Pancreas (tissue), 10 donors: ENCODE measurements around the gene SPARCL1. TPM values are rescaled to one million over a fixed set of nuclear protein-coding genes. Genes with fewer than 3 reads are reported as not detected.
A peak's percentile ranks its signal among the peaks of the same experiment; 100 is the strongest.

Experiments
- ATAC-seq, 4 donors: fragments of 200-7000 bp; cut with Tn5 transposase; one replicate each; pipeline versions ENCODE4 v1.8.0 to v1.9.1; 2020; ENCODE audit warnings: mild to moderate bottlenecking in 4 of 4, moderate library complexity in 4 of 4
- DNase-seq, 6 donors: peaks; one replicate each; pipeline ENCODE4 v3.0.0-alpha.2; 2020
- FAIRE-seq: peaks from 2 replicates; lab custom pipeline; 2012; peaks lifted over from hg19 to GRCh38; lab: Jason Lieb, UNC
- H3K27ac ChIP-seq, 4 donors: fragments of 200-600 bp; sonication (generic); 1 replicate in 3 of 4; 2 replicates in 1 of 4; pipeline versions ENCODE4 v1.5.0 to v1.8.0; 2020
- H3K27me3 ChIP-seq, 4 donors: fragments of 200-600 bp; one replicate each; pipeline ENCODE4 v1.8.0; 2021
- H3K36me3 ChIP-seq, 3 donors: fragments of 200-600 bp; sonication (generic) in 1 of 3; one replicate each; pipeline versions ENCODE4 v1.5.0 to v1.8.0; 2020 to 2021
- H3K4me1 ChIP-seq, 3 donors: fragments of 200-600 bp; one replicate each; pipeline ENCODE4 v1.8.0; 2021
- H3K4me3 ChIP-seq, 4 donors: fragments of 200-600 bp; sonication (generic) in 2 of 4; one replicate each; pipeline versions ENCODE4 v1.5.0 to v1.8.0; 2020 to 2021
- H3K9me3 ChIP-seq, 4 donors: fragments of 200-600 bp; one replicate each; pipeline ENCODE4 v1.8.0; 2021
- CTCF ChIP-seq, 4 donors: fragments of 200-600 bp; sonication (generic) in 3 of 4; IDR thresholded peaks; one replicate each; pipeline versions ENCODE4 v1.5.0 to v1.8.0; 2021; ENCODE audit warnings: antibody characterized with exemption in 4 of 4
- WGBS, 2 donors: extraction: QIAGEN DNeasy Blood & Tissue Kit; methylation state at CpG; one replicate each; pipeline ENCODE4 v1.1.7; 2013; 5-methylcytosine and 5-hydroxymethylcytosine counted together
- intact Hi-C, 3 donors: fragments of 100-400 bp; cut with DNase I; formaldehyde crosslinking; loops; one replicate each; pipeline versions ENCODE4 v1.11.1 to v1.14.2; 2022
- polyA plus RNA-seq, 2 donors: library from polyadenylated mRNA; stranded (reverse); fragments of 200-250 nt; gene quantifications; one replicate each; pipeline ENCODE4 v1.2.3, GENCODE V29; 2013
- total RNA-seq, 6 donors: library from RNA; stranded (reverse); fragmentation: NEBNext Ultra II Directional in 4 of 6; extraction: Animal tissue kit (Norgen Biotek cat#: 25700) in 4 of 6; gene quantifications; one replicate each; pipeline versions ENCODE4 v1.2.1 to v1.2.4, GENCODE V29; 2021 to 2023
- donor health status: healthy with polysubstance abuse.
- donor health status: DM: no; HTN: no; CAD: no; lungs with moderate emphysema.
- donor health status: DM: no; HTN: no; CAD: no.
- donor health status: control.
- donor health status: control.
- donor health status: Bipolar disorder and iron deficiency.
- donor health status: DM: yes; HTN: yes; CAD: no.
- donor health status: DM: no; HTN: no; CAD: no.
- donor health status: DM: no; HTN: no; CAD: no.
- donor health status: DM: yes; HTN: yes; CAD: no.

Gene SPARCL1
- total and polyA plus RNA-seq, 8 donors = 19.6 to 77.0 (median 34.6) TPM

GRCh38 chr4:87478732-87479250 lies 50.4 kb downstream of the SPARCL1 start:
- Histone ChIP-seq H3K27me3 (no peaks in the 10 kb centered on the region), H3K4me1 (no peaks in the 10 kb centered on the region), H3K36me3 (no peaks in the 10 kb centered on the region), H3K27ac (no peak overlapping the region), H3K9me3 (no peaks in the 10 kb centered on the region), H3K4me3 (no peak overlapping the region)
- FAIRE-seq = no peak
- no peak for DNase-seq
- TF ChIP-seq CTCF (IDR thresholded peaks at IDR 0.05) = no peak
- intact Hi-C loops = no loop called here
- WGBS, 2 donors = 85 to 96% methylated on average over 1 of the region's 1 CpG
- ATAC-seq = no peak

- ATAC-seq = no peak
- 85 to 92% methylated on average over 3 of the region's 3 CpGs for WGBS, 2 donors
- intact Hi-C loops = no loop called here
- no peak overlapping the region for H3K4me3 ChIP-seq
- no peaks in the 10 kb centered on the region for H3K4me1 ChIP-seq
- no peak for DNase-seq
- no peaks in the 10 kb centered on the region for H3K9me3 ChIP-seq
- no peak overlapping the region for H3K27ac ChIP-seq
- H3K36me3 ChIP-seq = no peaks in the 10 kb centered on the region
- no peak for FAIRE-seq
- H3K27me3 ChIP-seq = no peaks in the 10 kb centered on the region
- no peak for TF ChIP-seq CTCF (IDR thresholded peaks at IDR 0.05)
Measured at GRCh38 chr4:87476934-87477333, 52.2 kb downstream of the SPARCL1 start.

- Histone ChIP-seq H3K27ac (no peak overlapping the region), H3K4me3 (no peak overlapping the region), H3K36me3 (no peaks in the 10 kb centered on the region), H3K9me3 (no peaks in the 10 kb centered on the region), H3K4me1 (no peaks in the 10 kb centered on the region), H3K27me3 (no peaks in the 10 kb centered on the region)
- no peak for FAIRE-seq
- intact Hi-C loops = loop anchor here in 1 of 3 donors (10.0 kb wide), 1 partner anchor 205 kb away; no protein-coding TSS in a partner anchor
- no peak for ATAC-seq
- TF ChIP-seq CTCF (IDR thresholded peaks at IDR 0.05) = no peak
- DNase-seq = no peak
- WGBS, 2 donors = 85 to 88% methylated on average over 6 of the region's 6 CpGs
Measured at GRCh38 chr4:87469390-87469789, 59.8 kb downstream of the SPARCL1 start.

- H3K36me3 ChIP-seq = no peaks in the 10 kb centered on the region
- H3K4me3 ChIP-seq = no peak overlapping the region
- H3K27me3 ChIP-seq = no peaks in the 10 kb centered on the region
- intact Hi-C loops = loop anchor here in 1 of 3 donors (10.0 kb wide), 1 partner anchor 201 kb away; no protein-coding TSS in a partner anchor
- ATAC-seq (peak; percentile 68 to 79 (median 73)), FAIRE-seq (peak; percentile 93), DNase-seq (no peak)
- 45 to 49% methylated on average over 7 of the region's 7 CpGs for WGBS, 2 donors
- TF ChIP-seq CTCF (IDR thresholded peaks at IDR 0.05) = peak in 3 of 4 donors; percentile 14 to 48 (median 32)
- no peak overlapping the region for H3K27ac ChIP-seq
- peaks cover 0 to 6% (median 4%) of the 10 kb centered on the region in 3 donors for H3K4me1 ChIP-seq
- no peaks in the 10 kb centered on the region for H3K9me3 ChIP-seq
Measured at GRCh38 chr4:87465739-87466366, 63.3 kb downstream of the SPARCL1 start.

- Histone ChIP-seq H3K27me3 (no peaks in the 10 kb centered on the region), H3K9me3 (no peaks in the 10 kb centered on the region), H3K4me3 (no peak overlapping the region), H3K27ac (peak overlapping the region in 1 of 4 donors; percentile 1), H3K36me3 (peaks cover 0 to 11% (median 0%) of the 10 kb centered on the region in 3 donors), H3K4me1 (peaks cover 0 to 6% (median 5%) of the 10 kb centered on the region in 3 donors)
- WGBS, 2 donors = 72 to 77% methylated on average over 2 of the region's 2 CpGs
- intact Hi-C loops = loop anchor here in 1 of 3 donors (5.0 to 10.0 kb wide), 2 partner anchors 100 to 197 kb away; no protein-coding TSS in a partner anchor
- no peak for TF ChIP-seq CTCF (IDR thresholded peaks at IDR 0.05)
- peak in 2 of 4 donors; percentile 16 to 19 for ATAC-seq
- FAIRE-seq = no peak
- DNase-seq = no peak
Measured at GRCh38 chr4:87462102-87462501, 67.1 kb downstream of the SPARCL1 start.
